H1 (cell line): ENCODE measurements around the gene OR8B3. TPM values are rescaled to one million over a fixed set of nuclear protein-coding genes. Genes with fewer than 3 reads are reported as not detected.

Source experiments
- CTCF ChIA-PET: fragments of 300-600 bp; sonication (Branson Sonifier 250); formaldehyde crosslinking; loops from one replicate; lab custom pipeline; 2021; ENCODE audit not compliant: partially characterized antibody; lab: Charles Lee
- POLR2A ChIA-PET: fragments of 300-600 bp; sonication (Branson Sonifier 250); formaldehyde crosslinking; loops from one replicate; lab custom pipeline; 2021; ENCODE audit warnings: inconsistent platforms; ENCODE audit not compliant: partially characterized antibody; lab: Charles Lee
- DNase-seq, 2 experiments: peaks; one replicate each; pipeline versions ENCODE4 v3.0.0 to v3.0.0-alpha.2; 2010 to 2022; ENCODE audit warnings: low spot score in 2 of 2, low read depth in 1 of 2, mixed read lengths in 1 of 2
- FAIRE-seq: peaks from 2 replicates; lab custom pipeline; 2011; peaks lifted over from hg19 to GRCh38; lab: Jason Lieb, UNC
- H2AFZ ChIP-seq: 2 replicates; pipeline ENCODE4 v1.8.1; 2012; ENCODE audit warnings: low read length, inconsistent platforms
- H2AK5ac ChIP-seq: 2 replicates; pipeline ENCODE4 v1.6.1; 2013; ENCODE audit warnings: low read depth, low read length
- H2BK120ac ChIP-seq: replicated peaks from 2 replicates; pipeline ENCODE3; 2013; ENCODE audit warnings: low read depth, low read length, inconsistent platforms
- H2BK12ac ChIP-seq: 2 replicates; pipeline ENCODE4 v1.6.1; 2013; ENCODE audit warnings: low read depth, low read length
- H2BK15ac ChIP-seq: 2 replicates; pipeline ENCODE4 v1.6.1; 2013; ENCODE audit warnings: low read length
- H2BK20ac ChIP-seq: 2 replicates; pipeline ENCODE4 v1.6.1; 2013; ENCODE audit warnings: low read length
- H2BK5ac ChIP-seq: 2 replicates; pipeline ENCODE4 v1.6.1; 2013; ENCODE audit warnings: low read depth, low read length
- H3K14ac ChIP-seq: 2 replicates; pipeline ENCODE4 v1.6.1; 2013; ENCODE audit warnings: inconsistent platforms; ENCODE audit not compliant: insufficient read length
- H3K18ac ChIP-seq: 2 replicates; pipeline ENCODE4 v1.6.1; 2013; ENCODE audit warnings: low read length; ENCODE audit errors: extremely low read depth
- H3K23ac ChIP-seq: 2 replicates; pipeline ENCODE4 v1.6.1; 2013; ENCODE audit warnings: inconsistent platforms; ENCODE audit not compliant: insufficient read length
- H3K23me2 ChIP-seq: 2 replicates; pipeline ENCODE4 v1.6.1; 2013; ENCODE audit warnings: low read depth, low read length
- H3K27ac ChIP-seq: 2 replicates; pipeline ENCODE4 v1.6.1; 2011; ENCODE audit warnings: low read depth, low read length, inconsistent platforms
- H3K27me3 ChIP-seq, 4 experiments: replicated peaks in 1 of 4; 1 replicate in 1 of 4; 2 replicates in 3 of 4; pipeline versions ENCODE4 v1.6.1 to v1.8.1; 2011 to 2013; ENCODE audit warnings: low read length in 3 of 4, mild to moderate bottlenecking in 3 of 4, inconsistent platforms in 2 of 4, mixed read lengths in 2 of 4, moderate library complexity in 1 of 4; ENCODE audit not compliant: control insufficient read depth in 3 of 4, insufficient read depth in 3 of 4; ENCODE audit errors: extremely low read depth in 1 of 4
- H3K36me3 ChIP-seq, 4 experiments: 2 replicates each; pipeline versions ENCODE4 v1.6.1 to v1.8.1; 2011 to 2013; ENCODE audit warnings: mild to moderate bottlenecking in 4 of 4, low read length in 3 of 4, moderate library complexity in 2 of 4, control low read depth in 1 of 4, inconsistent platforms in 1 of 4; ENCODE audit not compliant: insufficient read depth in 4 of 4, control insufficient read depth in 2 of 4
- H3K4ac ChIP-seq: replicated peaks from 2 replicates; pipeline ENCODE3; 2013; ENCODE audit warnings: low read length, low read depth, mixed read lengths, inconsistent platforms; ENCODE audit not compliant: insufficient read length
- H3K4me1 ChIP-seq, 4 experiments: replicated peaks in 1 of 4; 1 replicate in 1 of 4; 2 replicates in 3 of 4; pipeline versions ENCODE4 v1.6.1 to v1.8.1; 2011 to 2013; ENCODE audit warnings: low read length in 3 of 4, inconsistent platforms in 2 of 4, mixed read lengths in 1 of 4; ENCODE audit not compliant: insufficient read depth in 4 of 4, control insufficient read depth in 3 of 4
- H3K4me2 ChIP-seq, 2 experiments: 2 replicates each; pipeline versions ENCODE4 v1.6.1 to v1.8.1; 2011 to 2013; ENCODE audit warnings: low read depth in 2 of 2, low read length in 2 of 2, control low read depth in 1 of 2, inconsistent platforms in 1 of 2, mild to moderate bottlenecking in 1 of 2; ENCODE audit not compliant: insufficient read depth in 1 of 2
- H3K4me3 ChIP-seq, 4 experiments: fragments of 200-600, 300-600 bp in 1 of 4; sonication (generic), shearing (Covaris generic), sonication (Bioruptor Twin) in 1 of 4; 2 replicates each; pipeline versions ENCODE4 v1.5.1 to v1.8.1; 2011 to 2016; ENCODE audit warnings: low read length in 4 of 4, low read depth in 3 of 4, control low read depth in 2 of 4, inconsistent platforms in 2 of 4, mild to moderate bottlenecking in 2 of 4, mixed read lengths in 1 of 4, moderate library complexity in 1 of 4; ENCODE audit not compliant: insufficient read depth in 2 of 4; ENCODE audit errors: extremely low read depth in 1 of 4
- H3K56ac ChIP-seq: replicated peaks from 2 replicates; pipeline ENCODE3; 2013; ENCODE audit warnings: low read depth, mild to moderate bottlenecking, mixed read lengths, low read length, inconsistent platforms; ENCODE audit not compliant: insufficient read length
- H3K79me1 ChIP-seq: 2 replicates; pipeline ENCODE4 v1.6.1; 2013; ENCODE audit warnings: low read depth, low read length, control low read depth
- H3K79me2 ChIP-seq, 2 experiments: 2 replicates each; pipeline versions ENCODE4 v1.6.1 to v1.8.1; 2012 to 2013; ENCODE audit warnings: low read length in 2 of 2, mild to moderate bottlenecking in 2 of 2, inconsistent platforms in 1 of 2; ENCODE audit not compliant: insufficient read depth in 2 of 2, control insufficient read depth in 1 of 2
- H3K9ac ChIP-seq, 4 experiments: replicated peaks in 1 of 4; 1 replicate in 1 of 4; 2 replicates in 3 of 4; pipeline versions ENCODE4 v1.6.1 to v1.8.1; 2011 to 2013; ENCODE audit warnings: low read depth in 3 of 4, low read length in 3 of 4, control low read depth in 2 of 4, mild to moderate bottlenecking in 2 of 4, moderate library complexity in 2 of 4, inconsistent platforms in 1 of 4; ENCODE audit errors: extremely low read depth in 1 of 4
- H3K9me3 ChIP-seq, 2 experiments: 2 replicates each; pipeline versions ENCODE4 v1.6.1 to v1.8.1; 2012 to 2013; ENCODE audit warnings: mild to moderate bottlenecking in 2 of 2, moderate library complexity in 2 of 2, control low read depth in 1 of 2, inconsistent platforms in 1 of 2, low read depth in 1 of 2, low read length in 1 of 2, mixed read lengths in 1 of 2; ENCODE audit not compliant: insufficient read depth in 2 of 2
- H4K20me1 ChIP-seq, 2 experiments: replicated peaks in 1 of 2; 2 replicates each; pipeline versions ENCODE3 to v1.8.1; 2011 to 2013; ENCODE audit warnings: inconsistent platforms in 2 of 2, low read length in 2 of 2, mild to moderate bottlenecking in 1 of 2; ENCODE audit not compliant: insufficient read depth in 2 of 2, control insufficient read depth in 1 of 2
- H4K5ac ChIP-seq: 2 replicates; pipeline ENCODE4 v1.6.1; 2013; ENCODE audit warnings: low read length, low read depth, mixed read lengths, inconsistent platforms; ENCODE audit not compliant: insufficient read length
- H4K8ac ChIP-seq: 2 replicates; pipeline ENCODE4 v1.8.0; 2013; ENCODE audit warnings: mild to moderate bottlenecking, moderate library complexity, low read length, inconsistent platforms; ENCODE audit not compliant: insufficient read depth; ENCODE audit errors: extremely low read depth
- H4K91ac ChIP-seq: replicated peaks from 2 replicates; pipeline ENCODE3; 2013; ENCODE audit warnings: low read length, mixed read lengths, inconsistent platforms; ENCODE audit not compliant: insufficient read length
- HDAC6 ChIP-seq: IDR thresholded peaks from one replicate; pipeline ENCODE4 v1.7.1; 2012; ENCODE audit warnings: low read depth, mild to moderate bottlenecking, inconsistent platforms, low read length, moderate library complexity
- JUND ChIP-seq: IDR thresholded peaks from 2 replicates; pipeline ENCODE4 v1.6.1; 2011; ENCODE audit warnings: mild to moderate bottlenecking, improper control_type of control experiment, low read length
- KDM4A ChIP-seq: IDR thresholded peaks from one replicate; pipeline ENCODE4 v1.7.1; 2012; ENCODE audit warnings: low read depth, mild to moderate bottlenecking, moderate library complexity, low read length, inconsistent platforms; ENCODE audit not compliant: severe bottlenecking
- NANOG ChIP-seq: IDR thresholded peaks from 2 replicates; pipeline ENCODE4 v1.6.1; 2011; ENCODE audit warnings: low read length, low read depth, mild to moderate bottlenecking, inconsistent platforms; ENCODE audit not compliant: insufficient read depth, poor library complexity, severe bottlenecking
- POU5F1 ChIP-seq: IDR thresholded peaks from 2 replicates; pipeline ENCODE4 v1.6.1; 2011; ENCODE audit warnings: low read depth, mild to moderate bottlenecking, low read length, moderate library complexity
- RFX5 ChIP-seq: IDR thresholded peaks from 2 replicates; pipeline ENCODE4 v1.6.1; 2011; ENCODE audit warnings: low read depth, low read length, improper control_type of control experiment, borderline replicate concordance
- RNF2 ChIP-seq: fragments of 200-900, 300-1000 bp; sonication (generic); IDR thresholded peaks from 2 replicates; pipeline ENCODE4 v1.7.1; 2016; ENCODE audit warnings: borderline replicate concordance, low read depth, mild to moderate bottlenecking, antibody characterized with exemption, low read length; ENCODE audit not compliant: poor library complexity, severe bottlenecking; ENCODE audit errors: missing control alignments
- SP1 ChIP-seq: IDR thresholded peaks from 2 replicates; pipeline ENCODE4 v1.6.1; 2011; ENCODE audit warnings: low read depth, low read length
- SP4 ChIP-seq: IDR thresholded peaks from 2 replicates; pipeline ENCODE4 v1.6.1; 2012; ENCODE audit warnings: low read length, inconsistent platforms
- SUZ12 ChIP-seq: fragments of 200-600 bp; sonication (generic); IDR thresholded peaks from 2 replicates; pipeline ENCODE4 v1.6.1; 2012; ENCODE audit warnings: mild to moderate bottlenecking, inconsistent platforms, low read length, moderate library complexity, mixed read lengths
- WGBS, 2 experiments: shearing (Covaris generic) in 1 of 2; methylation state at CpG; one replicate each; pipeline versions ENCODE4 v1.1.6 to v1.1.7; 2013 to 2015; ENCODE audit warnings: low lambda C conversion rate in 2 of 2, mixed read lengths in 2 of 2, inconsistent platforms in 1 of 2, low coverage in 1 of 2, missing lambda C conversion rate in 1 of 2; ENCODE audit not compliant: insufficient replicate concordance in 2 of 2, insufficient coverage in 1 of 2, insufficient read length in 1 of 2; ENCODE audit errors: extremely low coverage in 1 of 2, missing lambda C conversion rate in 1 of 2; 5-methylcytosine and 5-hydroxymethylcytosine counted together
- polyA plus RNA-seq, 7 experiments: library from polyadenylated mRNA; depleted of rRNA in 3 of 7; stranded (reverse) in 5 of 7; unstranded in 2 of 7; fragments of >200 nt in 5 of 7; fragments of 200-250 nt in 2 of 7; gene quantifications; 1 replicate in 5 of 7; 2 replicates in 1 of 7; 4 replicates in 1 of 7; pipeline versions ENCODE4 v1.2.1 to v1.2.3, GENCODE V29; 2011 to 2013; ENCODE audit warnings: missing spikeins in 2 of 7, mixed read lengths in 2 of 7
- total RNA-seq: library from RNA; stranded (reverse); fragmentation: NEBNext Ultra II Directional; extraction: Animal tissue kit (Norgen Biotek cat#: 25700); gene quantifications from 2 replicates; pipeline ENCODE4 v1.2.1, GENCODE V29; 2021
- TF ChIP-seq, protein P1 (sequence below), 3 experiments: IDR thresholded peaks; 1 replicate in 2 of 3; 2 replicates in 1 of 3; pipeline versions ENCODE4 v1.5.1 to v1.6.1; 2011; ENCODE audit warnings: low read length in 3 of 3, mild to moderate bottlenecking in 3 of 3, inconsistent platforms in 2 of 3, low read depth in 1 of 3, moderate library complexity in 1 of 3; ENCODE audit not compliant: insufficient read depth in 1 of 3; ENCODE audit errors: control extremely low read depth in 1 of 3

The OR8B3 gene
- total and polyA plus RNA-seq, 2 of the 8 experiments (the other 6 are each of a cell fraction or from before 2014, with no cell fraction given), result not detected

DNA sequence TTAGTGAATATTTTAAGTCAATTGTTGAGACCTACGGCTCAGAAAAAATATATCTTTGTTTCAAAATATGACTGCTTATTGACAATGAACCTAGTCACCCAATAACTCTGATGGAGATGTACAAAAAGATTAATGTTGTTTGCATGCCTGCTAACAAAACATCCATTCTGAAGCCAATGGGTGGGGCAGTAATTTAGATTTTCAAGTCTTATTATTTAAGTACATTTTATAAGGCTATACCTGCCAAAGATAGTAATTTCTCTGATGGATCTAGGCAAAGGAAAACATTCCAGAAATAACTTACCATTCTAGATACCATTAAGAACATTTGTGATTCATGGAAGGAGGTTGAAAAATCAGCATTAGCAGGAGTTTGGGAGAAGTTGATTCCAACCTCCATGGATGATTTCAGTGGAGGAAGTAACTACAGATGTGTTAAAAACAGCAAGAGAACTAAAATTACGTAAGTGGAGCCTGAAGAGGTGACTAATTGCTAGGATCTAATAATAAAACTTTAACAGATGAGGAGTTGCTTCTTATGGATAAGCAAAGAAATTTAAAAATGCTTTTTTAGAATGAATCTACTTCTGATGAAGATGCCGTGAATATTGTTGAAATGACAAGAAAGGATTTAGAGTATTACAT lies 52.4 kb downstream of the OR8B3 start:
- DNase-seq (no peak), FAIRE-seq (no peak)
- no peak overlapping the region for H3K4ac ChIP-seq
- no peaks in the 10 kb centered on the region for H4K20me1 ChIP-seq
- no peaks in the 10 kb centered on the region for H3K23me2 ChIP-seq
- H2BK15ac ChIP-seq, result no peak overlapping the region
- H4K5ac ChIP-seq, result no peak overlapping the region
- no peak overlapping the region for H3K4me2 ChIP-seq
- H4K8ac ChIP-seq, result no peak overlapping the region
- H2BK20ac ChIP-seq, result no peak overlapping the region
- 60% methylated on average over 3 of the region's 3 CpGs; no CpG with 5 or more reads in 1 of the 2 experiments for WGBS, 2 experiments
- H3K79me2 ChIP-seq, result no peaks in the 10 kb centered on the region
- no peaks in the 10 kb centered on the region for H3K4me1 ChIP-seq
- no peak overlapping the region for H3K18ac ChIP-seq
- H2BK12ac ChIP-seq, result no peak overlapping the region
- H3K56ac ChIP-seq, result no peak overlapping the region
- H3K79me1 ChIP-seq, result no peaks in the 10 kb centered on the region
- no peak overlapping the region for H4K91ac ChIP-seq
- H2AK5ac ChIP-seq, result no peak overlapping the region
- H3K27ac ChIP-seq, result no peak overlapping the region
- H3K4me3 ChIP-seq, result no peak overlapping the region
- no peaks in the 10 kb centered on the region for H3K9me3 ChIP-seq
- H2BK5ac ChIP-seq, result no peak overlapping the region
- H3K27me3 ChIP-seq, result no peaks in the 10 kb centered on the region
- no peak overlapping the region for H3K9ac ChIP-seq
- CTCF ChIA-PET, result no interaction called here
- H3K23ac ChIP-seq, result no peak overlapping the region
- H2AFZ ChIP-seq, result no peak overlapping the region
- no peak overlapping the region for H3K14ac ChIP-seq
- H3K36me3 ChIP-seq, result no peaks in the 10 kb centered on the region
- no peak overlapping the region for H2BK120ac ChIP-seq
- POLR2A ChIA-PET, result no interaction called here
- TF ChIP-seq RNF2 (no peak), SUZ12 (no peak), JUND (no peak), NANOG (no peak), KDM4A (no peak), RFX5 (no peak), POU5F1 (no peak), SP4 (no peak), SP1 (no peak), HDAC6 (no peak)
- TF ChIP-seq, protein P1, sequence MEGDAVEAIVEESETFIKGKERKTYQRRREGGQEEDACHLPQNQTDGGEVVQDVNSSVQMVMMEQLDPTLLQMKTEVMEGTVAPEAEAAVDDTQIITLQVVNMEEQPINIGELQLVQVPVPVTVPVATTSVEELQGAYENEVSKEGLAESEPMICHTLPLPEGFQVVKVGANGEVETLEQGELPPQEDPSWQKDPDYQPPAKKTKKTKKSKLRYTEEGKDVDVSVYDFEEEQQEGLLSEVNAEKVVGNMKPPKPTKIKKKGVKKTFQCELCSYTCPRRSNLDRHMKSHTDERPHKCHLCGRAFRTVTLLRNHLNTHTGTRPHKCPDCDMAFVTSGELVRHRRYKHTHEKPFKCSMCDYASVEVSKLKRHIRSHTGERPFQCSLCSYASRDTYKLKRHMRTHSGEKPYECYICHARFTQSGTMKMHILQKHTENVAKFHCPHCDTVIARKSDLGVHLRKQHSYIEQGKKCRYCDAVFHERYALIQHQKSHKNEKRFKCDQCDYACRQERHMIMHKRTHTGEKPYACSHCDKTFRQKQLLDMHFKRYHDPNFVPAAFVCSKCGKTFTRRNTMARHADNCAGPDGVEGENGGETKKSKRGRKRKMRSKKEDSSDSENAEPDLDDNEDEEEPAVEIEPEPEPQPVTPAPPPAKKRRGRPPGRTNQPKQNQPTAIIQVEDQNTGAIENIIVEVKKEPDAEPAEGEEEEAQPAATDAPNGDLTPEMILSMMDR (IDR thresholded peaks at IDR 0.05; ENCODE audit: control extremely low read depth in 1 of 3, insufficient read depth in 1 of 3, low read depth in 1 of 3, low read length in 3 of 3), result no peak
